SK-N-MC (cell line): ENCODE data around the gene UPK1A.

Source experiments
- EZH2 ChIP-seq: fragments of 200-600 bp; sonication (generic); IDR thresholded peaks from one replicate; pipeline ENCODE4 v1.6.1; 2017; ENCODE audit warnings: antibody characterized with exemption
- POLR2AphosphoS5 ChIP-seq: IDR thresholded peaks from 2 replicates; pipeline ENCODE4 v1.6.1; 2012; ENCODE audit warnings: mild to moderate bottlenecking, low read depth, low read length, borderline replicate concordance

- TF ChIP-seq POLR2AphosphoS5 (no peak), EZH2 (no peak)
These were observed 6.9 kb downstream of the UPK1A start for GRCh38 chr19:35673121-35673804.
